Astrocyte of the spinal cord (primary cell): ENCODE results near the gene TRIO.
"Not testable (repeated sequence)": the region's sequence is repeated elsewhere in the genome, so short reads cannot be mapped to it uniquely, and the experiment has no call there.

Experiments used
- DNase-seq: peaks from one replicate; pipeline ENCODE4 v3.0.0; 2011; ENCODE audit warnings: low read depth, low spot score
- H3K4me3 ChIP-seq: 2 replicates; pipeline ENCODE4 v1.5.1; 2011; ENCODE audit warnings: low read depth, mild to moderate bottlenecking, low read length, moderate library complexity
- in situ Hi-C: cut with HindIII; loops from 2 replicates; pipeline ENCODE4 v1.10.0; 2017; ENCODE audit warnings: low sequenced_read_pairs
- TF ChIP-seq, protein P1 (sequence below): IDR thresholded peaks from 2 replicates; pipeline ENCODE4 v1.5.1; 2012; ENCODE audit warnings: low read depth, mild to moderate bottlenecking, low read length, inconsistent platforms

Gene TRIO

DNA sequence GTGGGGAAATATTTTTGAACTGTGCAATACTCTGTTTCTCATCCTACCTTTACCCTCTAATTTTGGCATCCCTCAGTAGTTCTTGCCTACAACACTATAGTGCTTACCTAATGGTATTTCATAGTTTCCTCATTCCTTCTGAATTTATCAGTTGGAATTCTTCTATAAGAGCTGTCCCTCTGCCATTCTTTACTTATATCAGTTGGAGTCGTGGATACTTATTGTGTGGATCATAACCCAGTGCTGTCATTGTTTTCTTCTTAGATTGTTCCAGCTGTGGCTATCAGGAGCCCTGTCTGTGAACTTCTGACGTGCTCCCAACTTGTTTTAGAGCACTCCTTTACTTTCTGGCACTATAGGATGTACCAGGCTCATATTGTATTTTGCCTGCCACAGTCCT lies 292.3 kb downstream of the TRIO start:
- H3K4me3 ChIP-seq: no peak overlapping the region
- no peak for DNase-seq
- in situ Hi-C loops: no loop called here
- TF ChIP-seq, protein P1, sequence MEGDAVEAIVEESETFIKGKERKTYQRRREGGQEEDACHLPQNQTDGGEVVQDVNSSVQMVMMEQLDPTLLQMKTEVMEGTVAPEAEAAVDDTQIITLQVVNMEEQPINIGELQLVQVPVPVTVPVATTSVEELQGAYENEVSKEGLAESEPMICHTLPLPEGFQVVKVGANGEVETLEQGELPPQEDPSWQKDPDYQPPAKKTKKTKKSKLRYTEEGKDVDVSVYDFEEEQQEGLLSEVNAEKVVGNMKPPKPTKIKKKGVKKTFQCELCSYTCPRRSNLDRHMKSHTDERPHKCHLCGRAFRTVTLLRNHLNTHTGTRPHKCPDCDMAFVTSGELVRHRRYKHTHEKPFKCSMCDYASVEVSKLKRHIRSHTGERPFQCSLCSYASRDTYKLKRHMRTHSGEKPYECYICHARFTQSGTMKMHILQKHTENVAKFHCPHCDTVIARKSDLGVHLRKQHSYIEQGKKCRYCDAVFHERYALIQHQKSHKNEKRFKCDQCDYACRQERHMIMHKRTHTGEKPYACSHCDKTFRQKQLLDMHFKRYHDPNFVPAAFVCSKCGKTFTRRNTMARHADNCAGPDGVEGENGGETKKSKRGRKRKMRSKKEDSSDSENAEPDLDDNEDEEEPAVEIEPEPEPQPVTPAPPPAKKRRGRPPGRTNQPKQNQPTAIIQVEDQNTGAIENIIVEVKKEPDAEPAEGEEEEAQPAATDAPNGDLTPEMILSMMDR: no peak

DNA sequence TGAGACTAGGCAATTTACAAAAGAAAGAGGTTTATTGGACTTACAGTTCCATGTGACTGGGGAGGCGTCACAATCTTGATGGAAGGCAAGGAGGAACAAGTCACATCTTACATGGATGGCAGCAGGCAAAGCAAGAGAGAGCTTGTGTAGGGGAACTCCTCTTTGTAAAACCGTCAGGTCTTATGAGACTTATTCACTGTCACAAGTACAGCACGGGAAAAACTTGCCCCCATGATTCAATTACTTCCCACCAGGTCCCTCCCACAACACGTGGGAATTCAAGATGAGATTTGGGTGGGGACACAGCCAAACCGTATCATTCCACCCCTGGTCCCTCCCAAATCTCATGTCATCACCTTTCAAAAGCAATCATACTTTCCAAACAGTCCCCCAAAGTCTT lies 293.0 kb downstream of the TRIO start:
- in situ Hi-C loops, H3K4me3 ChIP-seq, DNase-seq: not testable (repeated sequence)

DNA sequence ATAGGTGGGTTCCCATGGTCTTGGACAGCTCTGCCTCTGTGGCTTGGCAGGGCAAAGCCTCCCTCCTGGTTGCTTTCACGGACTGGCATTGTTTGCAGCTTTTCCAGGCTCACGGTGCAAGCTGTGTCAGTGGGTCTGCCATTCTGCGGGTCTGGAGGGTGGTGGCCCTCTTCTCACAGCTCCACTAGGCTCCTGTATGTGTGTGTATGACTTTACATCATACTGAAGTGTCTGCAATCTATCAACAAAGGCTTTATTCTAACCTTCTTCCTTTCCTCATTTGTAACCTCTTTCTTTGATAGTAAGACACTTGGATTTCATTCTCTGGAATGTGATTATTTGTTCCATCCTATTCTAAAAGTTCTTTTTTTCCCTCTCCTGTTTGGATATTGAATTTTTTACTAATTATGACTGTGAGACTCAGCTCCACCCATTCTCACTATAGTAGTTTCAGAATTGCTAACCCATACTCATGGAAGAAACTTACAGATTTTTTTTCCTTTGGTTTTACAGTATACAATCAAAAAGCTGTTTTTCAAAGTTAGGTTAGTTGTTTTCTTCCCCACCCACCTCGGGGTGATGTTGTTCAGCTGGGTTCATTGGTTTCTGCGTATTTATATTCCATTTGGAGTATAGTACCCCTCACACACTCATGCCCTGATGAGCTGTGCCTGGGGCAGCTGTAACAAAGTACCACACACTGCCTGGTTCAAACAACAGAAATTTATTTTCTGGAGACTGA lies 293.8 kb downstream of the TRIO start:
- TF ChIP-seq, protein P1: no peak
- H3K4me3 ChIP-seq: no peak overlapping the region
- in situ Hi-C loops: no loop called here
- DNase-seq: no peak

DNA sequence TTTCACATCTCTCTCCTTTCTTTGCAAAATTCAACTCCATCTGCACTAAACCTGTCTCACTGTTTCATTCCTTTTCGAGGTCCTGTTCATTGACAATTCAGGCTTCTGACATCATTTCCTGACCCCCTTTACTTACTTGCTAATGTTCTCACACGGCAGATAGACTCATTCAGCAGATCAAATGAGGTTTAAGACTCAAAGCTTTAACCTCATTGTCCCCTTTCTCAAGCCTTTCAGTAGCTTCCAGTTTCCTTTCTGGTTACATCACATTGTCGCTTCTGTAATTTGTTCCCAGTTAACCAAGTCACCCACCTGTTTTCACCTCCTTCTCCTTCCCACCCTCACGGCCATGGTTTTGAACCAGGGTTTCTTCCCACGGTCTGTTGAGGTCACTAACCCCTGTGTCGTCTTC lies 295.1 kb downstream of the TRIO start:
- in situ Hi-C loops: no loop called here
- no peak for DNase-seq
- H3K4me3 ChIP-seq: no peak overlapping the region
- TF ChIP-seq, protein P1: no peak

DNA sequence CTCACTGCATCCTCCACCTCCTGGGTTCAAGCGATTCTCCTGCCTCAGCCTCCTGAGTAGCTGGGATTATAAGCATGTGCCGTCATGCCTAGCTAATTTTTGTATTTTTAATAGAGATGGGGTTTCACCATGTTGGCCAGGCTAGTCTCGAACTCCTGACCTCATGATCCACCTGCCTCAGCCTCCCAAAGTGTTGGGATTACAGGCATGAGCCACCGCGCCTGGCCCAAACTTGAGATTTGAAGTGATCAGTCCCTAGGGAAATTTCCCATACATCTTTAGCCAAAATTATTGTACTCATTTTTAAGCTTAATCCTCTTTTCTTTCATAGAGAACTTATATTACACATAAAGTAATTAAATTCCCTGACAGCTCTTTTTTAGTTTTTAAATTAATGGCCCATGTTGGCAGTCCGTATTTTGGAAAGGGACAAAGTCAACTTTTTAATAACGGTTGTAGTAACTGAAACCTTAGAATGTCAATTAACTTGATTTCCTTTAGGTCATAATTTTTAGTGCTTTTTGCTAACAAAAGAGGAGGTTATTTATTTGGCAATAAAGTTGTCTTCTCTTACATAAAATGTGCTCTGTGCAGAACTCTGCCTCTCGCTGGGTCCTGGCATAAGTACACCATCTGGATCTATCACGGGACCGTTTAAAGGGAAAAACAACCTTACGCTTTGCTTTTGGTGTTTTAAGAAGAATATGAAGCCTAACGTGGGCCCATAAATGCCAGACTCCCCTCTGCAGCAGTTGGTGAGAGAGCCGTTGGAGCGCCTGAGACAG lies 296.1 kb downstream of the TRIO start:
- H3K4me3 ChIP-seq: no peak overlapping the region
- in situ Hi-C loops: no loop called here
- TF ChIP-seq, protein P1: no peak
- DNase-seq: peak; percentile 37

DNA sequence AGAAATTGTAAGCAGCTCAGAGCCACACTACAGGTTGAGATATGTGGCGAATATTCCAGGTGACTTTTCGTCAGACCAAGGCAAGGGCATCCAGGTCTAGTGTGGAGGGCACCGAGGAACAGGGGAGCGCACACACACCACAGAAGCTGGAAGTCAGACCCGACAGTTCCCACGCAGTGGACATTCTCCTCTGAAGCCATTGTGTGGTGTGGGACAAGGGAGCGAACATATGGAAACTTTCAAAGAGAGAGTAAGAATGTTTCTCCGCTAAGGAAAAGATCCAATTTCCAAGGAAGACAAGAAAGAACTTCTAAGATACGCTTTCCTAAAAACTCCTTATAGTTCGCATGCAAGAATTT lies 297.1 kb downstream of the TRIO start:
- H3K4me3 ChIP-seq: peak overlapping the region; percentile 81
- TF ChIP-seq, protein P1: no peak
- DNase-seq: no peak
- in situ Hi-C loops: no loop called here
